ENCODE measurements around the gene TXNDC2. TPM values are rescaled to one million over a fixed set of nuclear protein-coding genes. Genes with fewer than 3 reads are reported as not detected.
A peak's percentile ranks its signal among the peaks of the same experiment; 100 is the strongest.

TXNDC2 gene
- total and polyA plus RNA-seq, 9 of the 15 experiments (the other 6 are each of a cell fraction or from before 2014, with no cell fraction given), result 1.2 to 4.9 (median 2.3) TPM

GRCh38 chr18:9854801-9855676, 30.7 kb upstream of the TXNDC2 start:
- Histone ChIP-seq H3K36me3 (ENCODE audit: control insufficient read depth, insufficient read depth, low read length) (peaks cover 11% of the 10 kb centered on the region; the same call in 2 of the 3 replicates), H3K27me3 (ENCODE audit: control insufficient read depth in 2 of 2, insufficient read depth in 2 of 2, low read length in 2 of 2) (no peaks in the 10 kb centered on the region), H3K27ac (ENCODE audit: extremely low read depth, low read depth, low read length) (no peak overlapping the region), H3K9me3 (replicated peaks; ENCODE audit: control insufficient read depth, insufficient read depth, low read depth, low read length) (peaks cover 3% of the 10 kb centered on the region; the same call in 1 of the 2 replicates), H3K4me1 (replicated peaks in 1 of 2; ENCODE audit: control insufficient read depth in 2 of 2, insufficient read depth in 2 of 2, low read length in 2 of 2) (peaks cover 6 to 35% of the 10 kb centered on the region in 2 experiments; a peak in 4 of 5 replicates), H3K4me2 (ENCODE audit: insufficient read depth, low read length) (no peak overlapping the region), H3K9ac (ENCODE audit: insufficient read depth in 1 of 2, low read depth in 2 of 2, low read length in 2 of 2) (no peak overlapping the region), H3K9me1 (ENCODE audit: control insufficient read depth, insufficient read depth, low read length) (no peaks in the 10 kb centered on the region), H3K79me2 (ENCODE audit: control insufficient read depth, insufficient read depth, low read length) (peaks cover 2% of the 10 kb centered on the region; the same call in 1 of the 3 replicates), H3K4me3 (no peak overlapping the region), H2AFZ (ENCODE audit: low read depth, low read length) (no peak overlapping the region), H4K20me1 (replicated peaks; ENCODE audit: control insufficient read depth, insufficient read depth, low read length) (no peaks in the 10 kb centered on the region)
- 78% methylated on average over 12 of the region's 12 CpGs for WGBS (ENCODE audit: insufficient coverage, low coverage, missing lambda C conversion rate)
- intact Hi-C loops (cut with micrococcal nuclease), result loop anchor here (5.0 kb wide), 1 partner anchor 97 kb away; no protein-coding TSS in a partner anchor
- DNase-seq (ENCODE audit: extremely low read depth in 1 of 4, low spot score in 3 of 4), result no peak
- ChIA-PET POLR2A (no interaction called here), CTCF (ENCODE audit: low intra/inter-chr PET ratio) (no interaction called here)
- in situ Hi-C loops (cut with MboI), result no loop called here
- ATAC-seq, result no peak
- no peak for FAIRE-seq
- TF ChIP-seq ZBTB33 (CRISPR knock-in tag; IDR thresholded peaks at IDR 0.05), result peak; percentile 73
- no peak for TF ChIP-seq MTA2 (IDR thresholded peaks at IDR 0.05; ENCODE audit: low read depth)
- BruUV-seq (replicated peaks), result no TSS peak

Data from K562 (cell line).